Right lobe of liver (tissue), 4 donors: Measurements from ENCODE around the gene CTNND2.

Experiments
- POLR2A ChIP-seq: fragments of 450-650 bp; IDR thresholded peaks from one replicate; pipeline ENCODE4 v1.6.1; 2017; ENCODE audit warnings: antibody characterized with exemption, mild to moderate bottlenecking
- TF ChIP-seq, protein P1 (sequence below), 4 donors: fragments of 200-600 bp in 3 of 4; fragments of 450-650 bp in 1 of 4; IDR thresholded peaks; one replicate each; pipeline versions ENCODE4 v1.5.1 to v1.8.0; 2016 to 2022; ENCODE audit warnings: antibody characterized with exemption in 4 of 4, mild to moderate bottlenecking in 2 of 4
- donor health status: DM: no; HTN: no; CAD: no.
- donor health status: DM: no; HTN: no; CAD: no.
- donor health status: DM: no; HTN: yes; CAD: no.

- TF ChIP-seq, protein P1, sequence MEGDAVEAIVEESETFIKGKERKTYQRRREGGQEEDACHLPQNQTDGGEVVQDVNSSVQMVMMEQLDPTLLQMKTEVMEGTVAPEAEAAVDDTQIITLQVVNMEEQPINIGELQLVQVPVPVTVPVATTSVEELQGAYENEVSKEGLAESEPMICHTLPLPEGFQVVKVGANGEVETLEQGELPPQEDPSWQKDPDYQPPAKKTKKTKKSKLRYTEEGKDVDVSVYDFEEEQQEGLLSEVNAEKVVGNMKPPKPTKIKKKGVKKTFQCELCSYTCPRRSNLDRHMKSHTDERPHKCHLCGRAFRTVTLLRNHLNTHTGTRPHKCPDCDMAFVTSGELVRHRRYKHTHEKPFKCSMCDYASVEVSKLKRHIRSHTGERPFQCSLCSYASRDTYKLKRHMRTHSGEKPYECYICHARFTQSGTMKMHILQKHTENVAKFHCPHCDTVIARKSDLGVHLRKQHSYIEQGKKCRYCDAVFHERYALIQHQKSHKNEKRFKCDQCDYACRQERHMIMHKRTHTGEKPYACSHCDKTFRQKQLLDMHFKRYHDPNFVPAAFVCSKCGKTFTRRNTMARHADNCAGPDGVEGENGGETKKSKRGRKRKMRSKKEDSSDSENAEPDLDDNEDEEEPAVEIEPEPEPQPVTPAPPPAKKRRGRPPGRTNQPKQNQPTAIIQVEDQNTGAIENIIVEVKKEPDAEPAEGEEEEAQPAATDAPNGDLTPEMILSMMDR (IDR thresholded peaks at IDR 0.05) = no peak
- TF ChIP-seq POLR2A = no peak
Observed at GRCh38 chr5:11642438-11642837, 261.8 kb downstream of the CTNND2 start.
